GM23338 (cell line): ENCODE measurements around the gene COPA. TPM values are rescaled to one million over a fixed set of nuclear protein-coding genes. Genes with fewer than 3 reads are reported as not detected.

Experiments
- ATAC-seq: fragments of 200-7000 bp; cut with Tn5 transposase; 3 replicates; pipeline ENCODE4 v1.9.1; 2020
- DNase-seq: peaks from one replicate; pipeline ENCODE4 v3.0.0-alpha.2; 2015; ENCODE audit warnings: low spot score
- H2AFZ ChIP-seq: fragments of 200-600 bp; sonication (generic); 2 replicates; pipeline ENCODE4 v1.8.0; 2016; ENCODE audit warnings: antibody characterized with exemption, mild to moderate bottlenecking, moderate library complexity
- H3F3A ChIP-seq: fragments of 200-600 bp; sonication (generic); replicated peaks from 2 replicates; pipeline ENCODE4 v1.8.0; 2017; ENCODE audit warnings: antibody characterized with exemption, mixed run types, low read depth
- H3K27ac ChIP-seq: fragments of 200-600 bp; sonication (generic); 2 replicates; pipeline ENCODE4 v1.6.1; 2016; ENCODE audit warnings: low read depth
- H3K27me3 ChIP-seq: fragments of 200-600 bp; sonication (generic); 2 replicates; pipeline ENCODE4 v1.8.0; 2016; ENCODE audit warnings: mild to moderate bottlenecking, mixed run types, moderate library complexity; ENCODE audit not compliant: insufficient read depth
- H3K36me3 ChIP-seq: fragments of 200-600 bp; sonication (generic); 2 replicates; pipeline ENCODE4 v1.8.0; 2016; ENCODE audit warnings: mild to moderate bottlenecking; ENCODE audit not compliant: insufficient read depth
- H3K4me1 ChIP-seq: fragments of 200-600 bp; sonication (generic); 2 replicates; pipeline ENCODE4 v1.8.0; 2016; ENCODE audit warnings: mild to moderate bottlenecking, moderate library complexity; ENCODE audit not compliant: insufficient read depth
- H3K4me2 ChIP-seq: fragments of 200-600 bp; sonication (generic); 2 replicates; pipeline ENCODE4 v1.7.1; 2017; ENCODE audit warnings: mixed run types
- H3K4me3 ChIP-seq: fragments of 200-600 bp; sonication (generic); 2 replicates; pipeline ENCODE4 v1.6.1; 2016; ENCODE audit warnings: mixed run types
- H3K79me2 ChIP-seq: fragments of 200-600 bp; sonication (generic); replicated peaks from 2 replicates; pipeline ENCODE4 v1.8.0; 2017; ENCODE audit warnings: mild to moderate bottlenecking; ENCODE audit not compliant: insufficient read depth
- H3K9me2 ChIP-seq: fragments of 200-600 bp; sonication (generic); 2 replicates; pipeline ENCODE4 v1.8.0; 2017; ENCODE audit not compliant: insufficient read depth
- H4K20me1 ChIP-seq: fragments of 200-600 bp; sonication (generic); replicated peaks from 2 replicates; pipeline ENCODE4 v1.8.0; 2017; ENCODE audit warnings: mild to moderate bottlenecking; ENCODE audit not compliant: insufficient read depth
- H3K27ac Mint-ChIP-seq: 2 replicates; pipeline ENCODE4 v1.8.0; 2020; ENCODE audit warnings: inconsistent platforms, mild to moderate bottlenecking, moderate library complexity, mixed read lengths
- H3K27me3 Mint-ChIP-seq: 3 replicates; pipeline ENCODE4 v1.8.0; 2022; ENCODE audit warnings: low read depth, mild to moderate bottlenecking, moderate library complexity, mixed read lengths, inconsistent platforms; ENCODE audit not compliant: insufficient read depth, poor library complexity
- H3K36me3 Mint-ChIP-seq: 3 replicates; pipeline ENCODE4 v1.8.0; 2021; ENCODE audit warnings: low read depth, mild to moderate bottlenecking, inconsistent platforms, moderate library complexity, mixed read lengths
- H3K4me1 Mint-ChIP-seq: 3 replicates; pipeline ENCODE4 v1.8.0; 2020; ENCODE audit warnings: mild to moderate bottlenecking, inconsistent platforms, mixed read lengths
- H3K4me3 Mint-ChIP-seq: 3 replicates; pipeline ENCODE4 v1.8.0; 2021; ENCODE audit warnings: moderate library complexity, mild to moderate bottlenecking, inconsistent platforms, mixed read lengths
- H3K9me3 Mint-ChIP-seq: 3 replicates; pipeline ENCODE4 v1.8.0; 2020; ENCODE audit warnings: moderate library complexity, mild to moderate bottlenecking, inconsistent platforms, mixed read lengths
- CREB1 ChIP-seq: fragments of 250-450 bp; sonication (Bioruptor Pico); IDR thresholded peaks from 2 replicates; pipeline ENCODE4 v1.5.0; 2020; ENCODE audit warnings: low read depth, mild to moderate bottlenecking, moderate library complexity
- CTCF ChIP-seq, 2 experiments: fragments of 200-600 bp in 1 of 2; sonication (generic) in 1 of 2; conservative IDR thresholded peaks; 2 replicates each; pipeline versions ENCODE4 v1.5.1 to v1.6.1; 2016 to 2017; ENCODE audit warnings: antibody characterized with exemption in 2 of 2, low read depth in 2 of 2, mild to moderate bottlenecking in 2 of 2, moderate library complexity in 1 of 2
- ETS1 ChIP-seq: IDR thresholded peaks from 2 replicates; pipeline ENCODE4 v1.6.1; 2016; ENCODE audit warnings: antibody characterized with exemption
- EZH2 ChIP-seq: fragments of 200-600 bp; sonication (generic); IDR thresholded peaks from one replicate; pipeline ENCODE4 v1.8.0; 2017; ENCODE audit warnings: antibody characterized with exemption, mild to moderate bottlenecking, low read depth; ENCODE audit not compliant: unreplicated experiment
- EZH2phosphoT487 ChIP-seq: fragments of 200-600 bp; sonication (generic); IDR thresholded peaks from one replicate; pipeline ENCODE4 v1.8.1; 2018; ENCODE audit warnings: antibody characterized with exemption; ENCODE audit not compliant: unreplicated experiment
- JUNB ChIP-seq: IDR thresholded peaks from one replicate; pipeline ENCODE4 v1.6.1; 2016; ENCODE audit warnings: antibody characterized with exemption; ENCODE audit not compliant: unreplicated experiment
- NANOG ChIP-seq: IDR thresholded peaks from 2 replicates; pipeline ENCODE4 v1.6.1; 2016; ENCODE audit warnings: antibody characterized with exemption, borderline replicate concordance
- POLR2AphosphoS5 ChIP-seq: IDR thresholded peaks from 2 replicates; pipeline ENCODE4 v1.6.1; 2016; ENCODE audit warnings: antibody characterized with exemption, low read depth
- STAT1 ChIP-seq: IDR thresholded peaks from one replicate; pipeline ENCODE4 v1.6.1; 2016; ENCODE audit warnings: antibody characterized with exemption; ENCODE audit not compliant: unreplicated experiment
- ZNF114 ChIP-seq: fragments of 250-450 bp; sonication (Bioruptor Pico); IDR thresholded peaks from 2 replicates; pipeline ENCODE4 v1.5.0; 2020; ENCODE audit warnings: mild to moderate bottlenecking, moderate library complexity
- ZNF331 ChIP-seq: fragments of 250-450 bp; sonication (Bioruptor Pico); IDR thresholded peaks from 2 replicates; pipeline ENCODE4 v1.5.0; 2020; ENCODE audit warnings: low read depth, mild to moderate bottlenecking, moderate library complexity
- polyA plus RNA-seq: library from polyadenylated mRNA; unstranded; fragments of >200 nt; fragmentation: Nextera tagmentation; extraction: Ambion mirVana; gene quantifications from 2 replicates; pipeline ENCODE4 v1.2.1, GENCODE V29; 2016
- total RNA-seq: library from RNA; depleted of rRNA; stranded (reverse); fragments of >200 nt; shearing (Covaris generic); gene quantifications from 2 replicates; pipeline ENCODE4 v1.2.3, GENCODE V29; 2014
- TF ChIP-seq, protein P1 (sequence below): IDR thresholded peaks from one replicate; pipeline ENCODE4 v1.6.1; 2018; ENCODE audit warnings: antibody characterized with exemption; ENCODE audit not compliant: unreplicated experiment
- TF ChIP-seq, protein P2 (sequence below): fragments of 250-450 bp; sonication (Bioruptor Pico); IDR thresholded peaks from 2 replicates; pipeline ENCODE4 v1.5.0; 2020; ENCODE audit warnings: mild to moderate bottlenecking, moderate library complexity

Gene COPA
- total and polyA plus RNA-seq, 2 experiments from 2014 or later = 58.2 to 87.1 TPM

- Histone ChIP-seq H3K4me3 (no peak overlapping the region), H3K4me1 (peaks cover 10% of the 10 kb centered on the region; the same call in 1 of the 2 replicates)
- H3K27me3 Mint-ChIP-seq = peaks cover 9% of the 10 kb centered on the region
Observed at GRCh38 chr1:160369087-160369486, 26.0 kb upstream of the COPA start.

More at GRCh38 chr1:160369087-160369486, 26.0 kb upstream of the COPA start:
- Histone ChIP-seq H2AFZ (no peak overlapping the region), H3K4me2 (no peak overlapping the region), H3F3A (0 out of 2 replicates have a peak, but pooled peaks cover 3% of the 10 kb centered on the region), H3K9me2 (no peaks in the 10 kb centered on the region), H3K36me3 (no peaks in the 10 kb centered on the region), H3K27me3 (no peaks in the 10 kb centered on the region), H3K79me2 (no peaks in the 10 kb centered on the region), H4K20me1 (no peaks in the 10 kb centered on the region; the same call in 1 of the 2 replicates), H3K27ac (no peak overlapping the region)
- no peak overlapping the region for H3K4me3 Mint-ChIP-seq
- H3K27ac Mint-ChIP-seq = no peak overlapping the region
- DNase-seq (no peak), ATAC-seq (no peak)
- no peak for TF ChIP-seq CTCF (conservative IDR thresholded peaks at IDR 0.05; ENCODE audit: low read depth in 2 of 2)
- TF ChIP-seq EZH2 = no peak
- no peak for TF ChIP-seq ZNF331 (CRISPR knock-in tag)
- TF ChIP-seq ETS1 = no peak
- no peak for TF ChIP-seq EZH2phosphoT487
- TF ChIP-seq NANOG = no peak
- no peak for TF ChIP-seq POLR2AphosphoS5
- TF ChIP-seq, protein P1, sequence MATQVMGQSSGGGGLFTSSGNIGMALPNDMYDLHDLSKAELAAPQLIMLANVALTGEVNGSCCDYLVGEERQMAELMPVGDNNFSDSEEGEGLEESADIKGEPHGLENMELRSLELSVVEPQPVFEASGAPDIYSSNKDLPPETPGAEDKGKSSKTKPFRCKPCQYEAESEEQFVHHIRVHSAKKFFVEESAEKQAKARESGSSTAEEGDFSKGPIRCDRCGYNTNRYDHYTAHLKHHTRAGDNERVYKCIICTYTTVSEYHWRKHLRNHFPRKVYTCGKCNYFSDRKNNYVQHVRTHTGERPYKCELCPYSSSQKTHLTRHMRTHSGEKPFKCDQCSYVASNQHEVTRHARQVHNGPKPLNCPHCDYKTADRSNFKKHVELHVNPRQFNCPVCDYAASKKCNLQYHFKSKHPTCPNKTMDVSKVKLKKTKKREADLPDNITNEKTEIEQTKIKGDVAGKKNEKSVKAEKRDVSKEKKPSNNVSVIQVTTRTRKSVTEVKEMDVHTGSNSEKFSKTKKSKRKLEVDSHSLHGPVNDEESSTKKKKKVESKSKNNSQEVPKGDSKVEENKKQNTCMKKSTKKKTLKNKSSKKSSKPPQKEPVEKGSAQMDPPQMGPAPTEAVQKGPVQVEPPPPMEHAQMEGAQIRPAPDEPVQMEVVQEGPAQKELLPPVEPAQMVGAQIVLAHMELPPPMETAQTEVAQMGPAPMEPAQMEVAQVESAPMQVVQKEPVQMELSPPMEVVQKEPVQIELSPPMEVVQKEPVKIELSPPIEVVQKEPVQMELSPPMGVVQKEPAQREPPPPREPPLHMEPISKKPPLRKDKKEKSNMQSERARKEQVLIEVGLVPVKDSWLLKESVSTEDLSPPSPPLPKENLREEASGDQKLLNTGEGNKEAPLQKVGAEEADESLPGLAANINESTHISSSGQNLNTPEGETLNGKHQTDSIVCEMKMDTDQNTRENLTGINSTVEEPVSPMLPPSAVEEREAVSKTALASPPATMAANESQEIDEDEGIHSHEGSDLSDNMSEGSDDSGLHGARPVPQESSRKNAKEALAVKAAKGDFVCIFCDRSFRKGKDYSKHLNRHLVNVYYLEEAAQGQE = no peak
- TF ChIP-seq CREB1 = no peak
- TF ChIP-seq ZNF114 (CRISPR knock-in tag) = no peak
- TF ChIP-seq JUNB = no peak
- TF ChIP-seq, protein P2, sequence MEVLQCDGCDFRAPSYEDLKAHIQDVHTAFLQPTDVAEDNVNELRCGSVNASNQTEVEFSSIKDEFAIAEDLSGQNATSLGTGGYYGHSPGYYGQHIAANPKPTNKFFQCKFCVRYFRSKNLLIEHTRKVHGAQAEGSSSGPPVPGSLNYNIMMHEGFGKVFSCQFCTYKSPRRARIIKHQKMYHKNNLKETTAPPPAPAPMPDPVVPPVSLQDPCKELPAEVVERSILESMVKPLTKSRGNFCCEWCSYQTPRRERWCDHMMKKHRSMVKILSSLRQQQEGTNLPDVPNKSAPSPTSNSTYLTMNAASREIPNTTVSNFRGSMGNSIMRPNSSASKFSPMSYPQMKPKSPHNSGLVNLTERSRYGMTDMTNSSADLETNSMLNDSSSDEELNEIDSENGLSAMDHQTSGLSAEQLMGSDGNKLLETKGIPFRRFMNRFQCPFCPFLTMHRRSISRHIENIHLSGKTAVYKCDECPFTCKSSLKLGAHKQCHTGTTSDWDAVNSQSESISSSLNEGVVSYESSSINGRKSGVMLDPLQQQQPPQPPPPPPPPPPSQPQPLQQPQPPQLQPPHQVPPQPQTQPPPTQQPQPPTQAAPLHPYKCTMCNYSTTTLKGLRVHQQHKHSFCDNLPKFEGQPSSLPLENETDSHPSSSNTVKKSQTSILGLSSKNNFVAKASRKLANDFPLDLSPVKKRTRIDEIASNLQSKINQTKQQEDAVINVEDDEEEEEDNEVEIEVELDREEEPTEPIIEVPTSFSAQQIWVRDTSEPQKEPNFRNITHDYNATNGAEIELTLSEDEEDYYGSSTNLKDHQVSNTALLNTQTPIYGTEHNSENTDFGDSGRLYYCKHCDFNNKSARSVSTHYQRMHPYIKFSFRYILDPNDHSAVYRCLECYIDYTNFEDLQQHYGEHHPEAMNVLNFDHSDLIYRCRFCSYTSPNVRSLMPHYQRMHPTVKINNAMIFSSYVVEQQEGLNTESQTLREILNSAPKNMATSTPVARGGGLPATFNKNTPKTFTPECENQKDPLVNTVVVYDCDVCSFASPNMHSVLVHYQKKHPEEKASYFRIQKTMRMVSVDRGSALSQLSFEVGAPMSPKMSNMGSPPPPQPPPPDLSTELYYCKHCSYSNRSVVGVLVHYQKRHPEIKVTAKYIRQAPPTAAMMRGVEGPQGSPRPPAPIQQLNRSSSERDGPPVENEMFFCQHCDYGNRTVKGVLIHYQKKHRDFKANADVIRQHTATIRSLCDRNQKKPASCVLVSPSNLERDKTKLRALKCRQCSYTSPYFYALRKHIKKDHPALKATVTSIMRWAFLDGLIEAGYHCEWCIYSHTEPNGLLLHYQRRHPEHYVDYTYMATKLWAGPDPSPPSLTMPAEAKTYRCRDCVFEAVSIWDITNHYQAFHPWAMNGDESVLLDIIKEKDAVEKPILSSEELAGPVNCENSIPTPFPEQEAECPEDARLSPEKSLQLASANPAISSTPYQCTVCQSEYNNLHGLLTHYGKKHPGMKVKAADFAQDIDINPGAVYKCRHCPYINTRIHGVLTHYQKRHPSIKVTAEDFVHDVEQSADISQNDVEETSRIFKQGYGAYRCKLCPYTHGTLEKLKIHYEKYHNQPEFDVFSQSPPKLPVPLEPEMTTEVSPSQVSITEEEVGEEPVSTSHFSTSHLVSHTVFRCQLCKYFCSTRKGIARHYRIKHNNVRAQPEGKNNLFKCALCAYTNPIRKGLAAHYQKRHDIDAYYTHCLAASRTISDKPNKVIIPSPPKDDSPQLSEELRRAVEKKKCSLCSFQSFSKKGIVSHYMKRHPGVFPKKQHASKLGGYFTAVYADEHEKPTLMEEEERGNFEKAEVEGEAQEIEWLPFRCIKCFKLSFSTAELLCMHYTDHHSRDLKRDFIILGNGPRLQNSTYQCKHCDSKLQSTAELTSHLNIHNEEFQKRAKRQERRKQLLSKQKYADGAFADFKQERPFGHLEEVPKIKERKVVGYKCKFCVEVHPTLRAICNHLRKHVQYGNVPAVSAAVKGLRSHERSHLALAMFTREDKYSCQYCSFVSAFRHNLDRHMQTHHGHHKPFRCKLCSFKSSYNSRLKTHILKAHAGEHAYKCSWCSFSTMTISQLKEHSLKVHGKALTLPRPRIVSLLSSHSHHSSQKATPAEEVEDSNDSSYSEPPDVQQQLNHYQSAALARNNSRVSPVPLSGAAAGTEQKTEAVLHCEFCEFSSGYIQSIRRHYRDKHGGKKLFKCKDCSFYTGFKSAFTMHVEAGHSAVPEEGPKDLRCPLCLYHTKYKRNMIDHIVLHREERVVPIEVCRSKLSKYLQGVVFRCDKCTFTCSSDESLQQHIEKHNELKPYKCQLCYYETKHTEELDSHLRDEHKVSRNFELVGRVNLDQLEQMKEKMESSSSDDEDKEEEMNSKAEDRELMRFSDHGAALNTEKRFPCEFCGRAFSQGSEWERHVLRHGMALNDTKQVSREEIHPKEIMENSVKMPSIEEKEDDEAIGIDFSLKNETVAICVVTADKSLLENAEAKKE = no peak
- no peak for TF ChIP-seq STAT1
- no peaks in the 10 kb centered on the region for H3K9me3 Mint-ChIP-seq
- H3K36me3 Mint-ChIP-seq = no peaks in the 10 kb centered on the region; the same call in 2 of the 3 replicates
- H3K4me1 Mint-ChIP-seq = peaks cover 41% of the 10 kb centered on the region
